ENCODE data around the gene BCL2A1.
"Not testable (repeated sequence)": the region's sequence is repeated elsewhere in the genome, so short reads cannot be mapped to it uniquely, and the experiment has no call there.

Gene BCL2A1

DNA sequence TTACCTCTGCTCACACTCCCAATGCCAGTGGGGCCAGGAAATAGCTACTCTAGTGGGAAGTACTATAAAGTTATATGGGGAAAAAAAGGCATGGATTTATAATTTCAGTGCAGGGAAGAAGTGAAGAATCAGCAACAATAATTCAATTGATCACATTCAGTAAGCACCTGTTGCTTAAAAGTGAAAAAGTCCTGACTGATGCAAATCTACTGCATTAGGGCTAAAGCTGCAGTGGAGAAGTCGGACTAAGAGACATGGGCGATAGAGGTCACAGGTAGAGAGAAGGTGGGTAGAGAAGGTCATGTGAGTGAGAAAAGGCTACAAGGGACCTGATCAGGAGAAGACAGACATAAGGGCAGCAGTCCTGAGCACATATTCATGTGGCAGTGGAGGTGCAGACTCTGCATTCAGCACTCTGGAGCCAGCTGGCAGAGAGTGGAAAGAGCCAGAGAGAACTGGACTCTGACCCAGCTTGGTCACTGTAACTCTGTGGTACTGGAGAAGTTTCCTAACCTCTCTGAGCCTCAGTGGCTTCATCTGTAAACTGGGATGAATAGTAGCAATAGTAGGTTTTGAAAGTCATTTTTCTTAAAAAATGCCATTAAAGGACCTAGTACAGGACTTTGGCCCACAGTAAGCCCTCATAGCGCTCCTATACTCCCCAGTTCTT, 17.6 kb upstream of the BCL2A1 start:
- no peak for DNase-seq

DNA sequence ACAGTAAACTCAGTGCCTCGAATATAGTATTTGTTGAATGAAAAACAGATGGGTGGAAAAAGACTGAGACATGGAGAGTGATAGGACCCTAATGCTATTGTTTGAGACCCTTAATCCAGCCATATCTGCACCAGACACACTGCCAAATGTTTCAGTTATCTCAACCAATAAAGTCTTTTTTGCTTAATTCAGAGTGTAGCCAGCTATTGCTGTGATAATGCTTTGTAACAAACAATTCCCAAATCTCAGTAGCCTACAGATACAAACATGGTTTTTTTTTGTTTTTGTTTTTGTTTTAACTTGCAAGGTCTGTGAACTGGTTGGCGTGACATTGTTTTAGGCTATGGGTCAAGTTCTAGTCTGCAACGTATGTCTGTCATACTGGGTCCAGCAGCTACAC, 17.0 kb upstream of the BCL2A1 start:
- DNase-seq, result no peak

DNA sequence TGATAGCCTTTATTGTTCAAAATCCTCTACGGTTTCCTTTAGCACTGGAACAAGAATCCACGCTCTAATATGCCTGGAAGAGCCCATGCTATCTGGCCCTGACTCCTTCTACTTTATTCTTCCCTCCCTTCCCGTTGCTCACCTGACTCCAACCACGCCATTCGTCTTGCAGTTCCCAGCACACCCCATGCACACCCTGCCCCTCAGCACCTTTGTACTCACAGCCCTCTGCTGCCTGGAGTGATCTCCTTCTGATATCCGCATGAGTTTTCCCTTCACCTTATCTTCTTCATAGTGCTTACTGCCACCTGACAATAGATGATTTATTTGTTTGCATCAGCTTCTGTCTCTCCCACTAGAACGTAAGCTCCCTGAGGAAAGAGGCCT, 16.6 kb upstream of the BCL2A1 start:
- DNase-seq, result no peak

DNA sequence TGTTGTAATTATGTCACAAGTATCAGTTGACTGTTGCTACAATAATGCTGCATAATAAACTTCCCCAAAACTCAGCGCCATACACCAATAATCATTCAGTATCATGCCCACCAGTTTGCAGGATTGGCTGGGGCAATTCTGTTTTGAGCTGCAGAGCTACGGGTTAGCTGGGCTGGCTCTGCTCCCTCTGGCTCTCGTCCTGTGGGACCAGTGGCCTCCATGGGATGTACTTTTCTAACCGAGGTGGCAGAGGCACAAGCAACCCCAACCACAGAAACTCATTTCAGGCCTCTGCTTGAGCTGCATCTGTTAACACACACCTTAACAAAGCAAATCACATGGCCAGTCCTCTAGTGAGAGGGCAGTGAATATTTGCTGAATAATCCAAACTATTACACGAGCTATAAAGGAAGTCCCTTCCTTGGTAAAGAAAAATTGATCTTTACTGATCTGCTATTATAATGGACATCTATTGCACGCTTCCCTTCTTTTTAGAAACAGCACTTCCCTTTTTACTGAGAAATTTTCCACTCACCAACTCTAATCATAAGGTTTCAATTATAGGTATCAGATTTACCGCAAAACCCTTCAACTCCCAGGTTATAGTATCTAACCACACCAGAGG, 10.9 kb upstream of the BCL2A1 start:
- no peak for DNase-seq

DNA sequence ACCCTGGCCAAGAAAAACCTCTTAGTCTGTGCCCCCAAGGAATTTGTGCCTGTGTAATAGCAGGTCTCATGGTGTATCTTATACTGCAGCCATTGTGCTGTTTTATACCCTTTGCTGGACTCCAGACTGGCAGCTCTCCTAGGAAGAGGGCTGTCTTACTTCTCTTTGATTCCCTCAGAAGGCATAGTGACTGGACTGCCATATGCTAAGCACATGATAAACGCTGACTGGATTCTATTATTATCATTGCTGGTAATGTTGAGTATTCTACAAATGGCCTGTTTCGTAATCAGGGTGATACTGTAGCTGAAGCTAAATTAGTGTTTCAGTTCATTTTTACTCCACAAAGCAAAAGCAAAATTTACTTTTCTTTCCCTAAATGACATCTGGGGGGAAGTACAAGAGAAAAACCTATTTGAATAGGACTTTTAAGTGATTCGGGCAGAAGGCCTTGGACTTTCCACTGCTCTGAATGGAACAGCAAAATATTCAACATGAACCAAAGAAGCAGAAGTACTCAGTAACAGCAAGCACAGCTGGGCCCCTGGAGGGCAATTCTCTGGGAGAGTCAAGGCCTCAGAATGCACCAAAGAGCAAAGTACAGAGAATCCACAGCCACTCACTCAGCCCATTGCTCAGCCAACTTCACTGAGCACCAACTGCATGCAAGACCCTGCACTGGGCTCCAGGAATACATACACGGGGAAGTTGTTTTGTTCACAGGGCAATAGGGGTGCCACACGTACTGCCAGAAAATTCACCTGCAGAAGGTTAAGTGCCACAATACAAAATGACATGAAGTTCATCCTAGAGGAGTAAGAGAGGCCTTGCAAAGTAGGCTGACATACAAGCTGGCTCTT, 7.9 kb upstream of the BCL2A1 start:
- DNase-seq, result no peak

DNA sequence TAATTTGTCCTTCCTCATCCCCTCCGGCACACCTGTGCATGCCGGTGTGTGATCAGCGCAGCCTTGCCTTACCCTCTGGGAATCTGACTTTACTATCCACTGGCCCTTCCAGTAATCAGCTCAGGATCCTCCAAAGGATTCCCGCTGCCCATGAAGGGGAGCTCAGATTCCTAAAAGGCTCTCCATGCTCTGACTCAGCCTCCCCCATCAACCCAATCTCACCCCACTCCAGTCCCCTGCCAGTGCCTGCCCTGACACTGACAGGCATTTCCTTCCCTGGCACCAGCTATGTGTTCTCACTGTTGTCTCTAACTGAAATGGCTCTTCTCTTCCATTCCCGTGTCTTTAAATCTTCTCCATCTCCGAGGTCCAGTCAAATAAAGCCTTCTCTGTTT, 7.3 kb upstream of the BCL2A1 start:
- DNase-seq, result no peak

DNA sequence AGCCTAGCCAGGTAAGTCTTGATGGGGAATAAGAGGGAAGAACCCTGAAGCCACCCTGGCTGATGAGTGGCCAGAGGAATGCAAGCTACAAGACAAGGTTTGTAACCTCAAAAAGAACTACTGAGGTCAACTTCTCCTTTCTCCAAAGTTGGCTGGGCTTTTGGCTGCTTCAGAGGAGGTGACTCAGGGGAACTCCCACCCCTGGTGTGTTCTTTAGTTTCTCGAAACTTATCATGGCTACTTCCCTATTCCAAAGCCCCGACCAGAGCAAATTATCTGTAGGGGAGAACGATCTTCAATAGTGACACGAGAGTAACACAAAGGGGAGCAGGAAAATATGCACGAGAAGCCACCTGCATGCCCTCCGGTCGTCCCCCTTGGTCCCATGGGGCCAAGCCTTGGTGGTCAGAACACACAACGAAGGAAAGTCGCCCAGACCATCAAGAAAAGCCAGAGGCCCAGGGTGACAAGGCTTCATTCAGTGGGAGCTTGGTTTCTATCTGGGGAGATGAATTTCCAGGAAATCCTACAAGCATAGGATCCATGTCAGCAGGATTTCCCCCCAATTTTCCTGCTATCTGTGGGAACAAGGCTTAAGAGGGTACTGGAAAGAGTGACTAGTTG, 6.5 kb upstream of the BCL2A1 start:
- DNase-seq, result no peak

DNA sequence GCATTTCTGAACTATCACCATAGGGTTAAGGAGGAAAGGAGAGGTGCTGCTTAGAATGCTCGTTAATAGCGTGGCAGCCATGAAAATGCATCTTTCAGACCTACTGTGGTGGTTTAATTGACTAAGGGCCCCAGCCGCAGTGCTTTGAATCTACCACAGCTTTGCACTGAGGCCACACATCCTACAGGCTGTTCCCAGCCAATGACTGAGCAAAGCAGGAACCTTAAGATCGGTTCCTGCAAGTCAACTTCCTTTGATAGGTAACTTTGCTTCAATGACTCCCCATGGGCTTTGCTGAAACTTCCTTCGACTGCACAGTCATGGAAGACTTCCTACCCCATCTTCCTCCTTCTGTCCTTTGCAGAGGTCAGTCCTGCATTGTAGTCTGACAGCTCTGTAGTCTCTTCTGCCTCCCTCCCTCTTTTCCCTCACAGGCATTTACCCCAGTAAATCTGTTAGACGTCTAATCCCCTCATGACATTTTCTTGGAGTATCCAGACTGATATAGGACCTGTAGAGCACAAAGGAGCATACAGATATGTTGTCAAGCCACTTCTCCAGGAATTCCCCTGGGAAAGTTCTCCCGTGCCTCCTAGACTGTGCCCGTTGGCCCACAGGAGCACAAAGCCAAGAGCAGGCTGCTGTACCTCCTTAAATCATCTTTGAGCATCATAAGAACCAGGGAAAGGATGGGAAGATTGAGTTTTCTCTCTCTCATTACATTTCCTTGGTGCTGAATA, 2.6 kb upstream of the BCL2A1 start:
- no peak for DNase-seq

DNA sequence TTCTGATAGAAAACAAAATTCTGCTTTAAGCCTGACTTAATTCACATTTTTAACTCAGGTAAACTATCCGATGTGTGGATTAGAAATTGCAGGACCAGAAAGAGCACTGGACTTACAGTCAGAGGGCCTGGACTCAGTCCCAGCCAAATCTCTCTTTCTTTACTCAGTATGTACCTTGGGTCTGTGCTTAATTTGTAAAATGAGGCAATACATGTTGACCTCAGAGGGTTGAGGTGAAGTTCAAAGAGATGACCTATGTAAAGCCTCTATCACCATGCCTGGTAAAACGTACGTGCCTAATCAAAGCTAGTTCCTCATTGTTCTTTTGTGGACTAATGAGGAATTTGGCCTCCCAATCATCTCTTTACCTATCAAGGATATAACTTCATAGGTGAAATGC, 1.9 kb upstream of the BCL2A1 start:
- DNase-seq, result no peak

DNA sequence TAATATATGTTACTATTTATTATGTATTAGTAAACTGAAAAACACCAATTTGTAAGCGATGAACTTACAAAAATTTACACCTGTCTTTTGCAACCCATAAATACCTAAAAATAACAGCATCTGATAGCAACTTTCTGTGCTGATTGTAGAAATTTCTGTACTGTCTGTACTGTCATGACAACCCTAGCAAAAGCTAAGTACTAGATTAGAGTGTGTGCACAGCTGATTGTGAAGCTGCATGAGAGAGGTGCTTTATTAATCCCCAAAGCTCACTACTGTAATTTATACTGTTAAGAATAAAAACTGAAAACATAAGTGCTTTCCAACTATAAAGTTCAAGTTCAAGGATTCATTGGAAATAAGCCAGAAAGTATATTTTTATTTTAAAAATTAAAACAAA, 815 bp downstream of the BCL2A1 start:
- DNase-seq, result no peak

DNA sequence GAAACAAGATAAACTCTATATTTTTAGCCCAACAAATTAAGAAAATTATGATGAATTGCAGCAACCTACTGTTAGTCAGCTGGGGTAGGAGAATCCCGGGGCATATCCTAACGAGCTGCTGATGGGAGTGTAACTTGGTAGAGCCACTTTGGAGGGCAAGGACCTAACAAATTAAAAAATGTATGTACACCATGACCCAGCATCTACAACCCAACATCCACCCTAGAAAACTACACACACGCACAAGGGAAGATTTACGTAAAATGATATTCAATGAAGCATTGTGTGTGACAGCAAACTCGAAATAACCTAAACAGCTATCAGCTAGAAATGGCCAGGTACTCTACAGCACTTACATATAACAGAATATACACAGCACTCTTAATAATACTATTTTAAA, 1.9 kb downstream of the BCL2A1 start:
- no peak for DNase-seq

DNA sequence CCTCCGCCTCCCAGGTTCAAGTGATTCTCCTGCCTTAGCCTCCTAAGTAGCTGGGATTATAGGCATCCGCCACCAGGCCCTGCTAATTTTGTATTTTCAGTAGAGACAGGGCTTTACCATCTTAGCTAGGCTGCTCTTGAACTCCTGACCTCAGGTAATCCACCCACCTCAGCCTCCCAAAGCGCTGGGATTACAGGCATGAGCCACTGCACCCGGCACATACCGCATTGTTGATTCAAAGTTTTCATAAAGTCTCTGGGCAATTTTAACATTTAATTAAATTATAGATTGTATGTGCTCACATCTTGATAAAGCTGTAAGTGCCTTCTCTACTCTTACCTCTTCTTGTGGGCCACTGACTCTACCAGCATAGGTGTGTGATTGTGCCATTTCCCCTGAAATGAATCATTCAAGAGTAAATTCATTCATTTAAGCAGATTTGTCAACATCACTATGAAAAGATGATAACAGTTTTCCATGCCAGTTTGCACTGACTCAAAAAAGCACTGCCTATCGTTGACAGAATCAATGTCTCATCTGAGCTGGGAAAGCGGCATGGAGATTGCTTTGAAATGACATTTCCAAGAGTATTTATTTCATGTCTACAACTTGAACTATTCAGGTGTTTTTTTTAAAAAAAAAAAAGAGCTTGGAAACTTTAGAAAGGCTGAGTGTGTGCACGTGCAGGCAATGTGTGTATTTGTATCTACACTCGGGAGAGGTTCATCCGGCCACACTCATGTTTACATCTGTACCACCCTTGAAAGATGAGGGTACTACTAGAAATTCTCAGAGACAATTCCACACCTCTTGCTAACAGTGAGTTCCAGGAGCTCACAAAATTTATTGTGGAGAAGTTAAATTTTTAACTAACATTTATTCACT, 3.5 kb downstream of the BCL2A1 start:
- no peak for DNase-seq

DNA sequence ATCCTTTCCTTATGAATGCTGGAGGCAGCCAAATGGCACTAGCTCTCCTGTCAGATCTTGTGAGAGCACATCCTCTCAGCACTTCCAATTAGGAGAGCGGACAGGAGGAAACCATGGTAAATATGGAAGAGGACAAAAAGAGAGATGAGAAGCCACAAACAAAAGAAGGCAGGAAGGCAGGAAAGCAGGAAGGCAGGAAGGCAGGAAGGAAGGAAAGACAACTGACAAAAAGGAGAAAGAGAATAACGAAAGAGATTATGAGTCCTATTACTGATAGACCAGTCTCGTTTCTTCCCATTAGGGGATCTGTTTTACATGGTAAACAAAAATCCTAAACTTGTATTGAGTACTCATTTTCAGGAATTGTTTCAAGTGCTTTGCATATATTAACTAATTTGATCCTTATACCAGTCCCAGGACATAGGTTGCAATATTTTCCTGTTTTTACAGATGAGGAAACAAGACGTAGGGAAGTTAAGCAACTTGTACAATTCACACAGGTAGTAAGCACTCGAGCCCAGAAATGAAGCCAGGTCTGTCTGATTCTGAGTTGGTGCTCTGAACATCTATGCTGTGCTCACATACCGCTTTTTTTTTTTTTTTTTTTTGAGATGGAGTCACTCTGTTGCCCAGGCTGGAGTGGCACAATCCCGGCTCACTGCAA, 4.2 kb downstream of the BCL2A1 start:
- no peak for DNase-seq

DNA sequence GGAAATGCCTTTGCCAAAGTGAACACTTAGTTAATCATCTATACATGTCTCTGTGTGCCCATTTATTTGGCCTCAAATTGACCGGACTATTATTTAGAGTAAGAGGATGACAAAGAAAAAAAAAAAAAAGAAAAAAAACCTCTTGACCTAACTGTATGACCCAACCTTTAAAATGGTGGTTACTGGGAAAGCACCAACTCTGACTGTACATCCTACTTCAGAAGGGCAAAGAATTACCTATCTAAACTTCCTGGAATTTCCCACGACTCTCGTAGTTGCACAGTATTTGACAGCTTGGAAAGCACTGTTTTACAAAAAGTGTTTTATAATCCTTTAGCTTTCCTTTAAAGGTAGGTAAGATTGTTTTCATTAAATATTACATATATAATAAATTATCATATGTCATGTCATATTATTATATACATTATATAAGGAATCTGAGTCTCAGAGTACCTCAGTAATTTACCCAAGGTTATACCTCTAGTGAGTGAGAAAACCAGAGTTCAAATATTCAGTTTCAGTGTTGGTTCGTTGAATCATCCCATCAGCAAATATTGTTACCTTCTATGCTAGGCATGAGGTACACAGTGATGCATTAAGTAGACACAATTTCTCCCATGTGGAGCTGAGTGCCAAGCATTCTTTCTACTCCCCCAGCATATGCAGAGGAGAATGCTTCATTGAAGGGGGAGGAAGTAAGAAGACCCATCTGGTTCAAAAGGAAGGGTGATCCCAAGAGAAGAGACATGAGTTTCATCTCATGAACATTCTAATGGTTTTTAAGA, 5.0 kb downstream of the BCL2A1 start:
- no peak for DNase-seq

DNA sequence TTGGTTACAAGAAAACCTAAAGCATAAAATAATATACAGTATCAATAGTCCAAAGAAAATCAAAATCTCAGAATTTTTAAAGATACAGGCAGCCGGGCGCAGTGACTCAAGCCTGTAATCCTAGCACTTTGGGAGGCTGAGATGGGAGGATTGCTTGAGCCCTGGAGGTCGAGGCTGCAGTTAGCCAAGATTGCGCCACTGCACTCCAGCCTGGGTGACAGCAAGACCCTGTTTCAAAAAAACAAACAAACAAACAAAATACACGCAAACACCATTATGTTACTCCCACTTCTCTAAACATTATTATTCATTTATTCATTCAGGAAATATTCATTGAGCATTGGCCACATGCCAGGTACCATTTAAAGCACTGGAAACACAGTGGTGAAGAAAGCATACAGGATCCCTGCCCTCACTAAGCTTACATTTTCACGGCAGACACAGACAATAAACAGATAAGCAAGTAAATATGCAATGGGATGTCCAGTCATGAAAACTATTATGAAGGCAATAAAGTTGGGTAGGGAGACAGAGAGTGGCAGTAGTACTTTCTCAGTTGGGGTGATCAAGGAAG, 6.7 kb downstream of the BCL2A1 start:
- DNase-seq, result no peak

DNA sequence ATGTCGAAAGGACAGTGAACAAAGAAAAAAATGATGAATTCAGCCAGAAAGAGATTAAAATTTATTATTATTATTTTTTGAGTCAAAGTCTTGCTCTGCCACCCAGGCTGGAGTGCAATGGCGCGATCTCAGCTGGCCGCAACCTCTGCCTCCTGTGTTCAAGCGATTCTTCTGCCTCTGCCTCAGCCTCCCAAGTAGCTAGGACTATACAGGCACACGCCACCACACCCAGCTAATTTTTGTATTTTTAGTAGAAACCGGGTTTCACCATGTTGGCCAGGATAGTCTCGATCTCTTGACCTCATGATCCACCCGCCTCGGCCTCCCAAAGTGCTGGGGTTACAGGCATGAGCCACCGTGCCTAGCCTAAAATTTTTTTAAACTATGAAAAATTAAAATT, 8.1 kb downstream of the BCL2A1 start:
- not testable (repeated sequence) for DNase-seq

DNA sequence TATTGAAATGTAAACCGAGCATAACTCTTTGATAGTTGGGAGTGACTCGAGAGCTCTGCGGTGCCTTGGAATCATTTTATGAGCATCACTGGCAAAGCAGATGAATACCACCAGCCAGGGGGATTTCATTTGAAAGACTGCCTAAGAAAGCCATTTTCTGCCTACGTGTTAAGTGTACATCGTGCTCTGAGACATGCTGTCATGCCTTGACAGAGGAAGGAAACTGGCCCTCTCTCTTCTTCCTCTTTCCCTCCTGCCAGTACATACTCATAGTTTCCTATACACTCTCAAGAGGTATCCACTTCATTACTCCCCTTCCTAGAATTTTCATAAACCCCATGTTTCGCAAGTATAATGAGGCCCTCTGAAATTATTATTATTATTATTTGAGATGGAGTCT, 8.8 kb downstream of the BCL2A1 start:
- DNase-seq, result no peak

DNA sequence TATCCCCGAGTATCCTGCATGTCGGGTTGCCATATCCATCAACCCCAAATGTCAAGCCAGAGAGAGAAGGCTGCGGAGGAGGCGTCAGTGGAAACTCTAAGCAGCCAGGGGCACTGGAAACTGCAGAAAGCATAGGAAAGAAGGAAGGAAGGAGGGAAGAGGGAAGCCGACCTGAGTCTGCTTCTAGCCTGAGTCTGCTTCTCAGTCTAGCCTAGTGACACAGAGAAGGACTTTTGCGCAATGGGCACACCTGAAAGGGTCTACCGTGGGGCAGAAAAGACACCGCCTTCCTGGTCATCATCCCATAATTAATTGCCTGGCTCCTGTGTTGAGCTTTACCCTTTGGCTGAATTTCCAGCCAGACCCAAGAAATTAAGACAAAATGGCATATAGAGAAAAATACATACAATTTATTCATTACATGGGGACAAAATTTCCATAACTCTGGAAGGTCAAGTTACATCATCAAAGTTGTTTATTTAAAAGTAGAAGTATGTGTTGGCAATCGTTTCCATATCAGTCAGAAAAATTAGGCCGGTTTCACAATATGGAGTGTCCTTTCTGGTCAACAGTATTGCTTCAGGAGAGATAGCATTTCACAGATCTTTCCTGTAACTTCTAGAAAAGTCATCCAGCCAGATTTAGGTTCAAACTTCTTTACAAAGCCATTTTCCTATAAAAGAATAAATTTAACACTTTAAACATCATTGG, 10.3 kb downstream of the BCL2A1 start:
- no peak for DNase-seq

DNA sequence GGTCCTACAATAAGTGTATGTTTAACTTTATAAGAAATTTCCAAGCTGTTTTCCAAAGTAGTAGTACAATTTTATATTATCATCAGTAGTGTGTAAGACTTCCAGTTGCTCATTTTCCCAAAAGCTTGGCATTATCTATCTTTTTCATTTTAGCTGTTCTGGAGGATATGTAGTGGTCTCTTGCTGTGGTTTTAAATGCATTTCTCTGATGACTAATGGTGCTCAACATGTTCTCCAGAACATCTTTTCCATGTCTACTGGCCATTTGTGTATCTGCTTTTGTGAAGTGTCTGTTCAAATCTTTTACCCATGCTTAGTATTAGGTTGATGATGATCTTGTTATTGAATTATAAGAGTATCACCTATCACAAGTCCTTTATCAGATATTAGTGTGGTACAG, 13.3 kb downstream of the BCL2A1 start:
- DNase-seq, result no peak
